K562 (cell line): ENCODE data around the gene ILK. TPM values are rescaled to one million over a fixed set of nuclear protein-coding genes. Genes with fewer than 3 reads are reported as not detected.

Experiments
- CREB3 ChIP-seq: fragments of 450-650 bp; conservative IDR thresholded peaks from 2 replicates; pipeline ENCODE4 v1.6.1; 2016; ENCODE audit warnings: missing genetic modification characterization, low read depth, mild to moderate bottlenecking, missing compliant biosample characterization, moderate library complexity
- FOXP1 ChIP-seq: sonication (generic); formaldehyde crosslinking; IDR thresholded peaks from 2 replicates; pipeline ENCODE4 v1.8.0; 2022; ENCODE audit warnings: mild to moderate bottlenecking, missing genetic modification reagents
- HDGF ChIP-seq: fragments of 450-650 bp; IDR thresholded peaks from 2 replicates; pipeline ENCODE4 v1.6.1; 2016
- HMG20B ChIP-seq: fragments of 250-450 bp; sonication (Bioruptor Pico); IDR thresholded peaks from 2 replicates; pipeline ENCODE4 v1.5.0; 2021; ENCODE audit warnings: mild to moderate bottlenecking
- MAX ChIP-seq: sonication (generic); formaldehyde crosslinking; IDR thresholded peaks from 2 replicates; pipeline ENCODE4 v1.9.0; 2022; ENCODE audit warnings: mild to moderate bottlenecking, missing genetic modification reagents
- MTA1 ChIP-seq: fragments of 450-650 bp; IDR thresholded peaks from 2 replicates; pipeline ENCODE4 v1.6.1; 2017; ENCODE audit warnings: borderline replicate concordance
- MYC ChIP-seq, 2 experiments: fragments of 250-450 bp in 1 of 2; sonication (Bioruptor Pico) in 1 of 2; IDR thresholded peaks; 2 replicates each; pipeline versions ENCODE4 v1.5.1 to v1.6.1; 2012 to 2021; ENCODE audit warnings: low read depth in 2 of 2, borderline replicate concordance in 1 of 2, improper control_type of control experiment in 1 of 2, low read length in 1 of 2, mild to moderate bottlenecking in 1 of 2, moderate library complexity in 1 of 2
- POLR2A ChIP-seq: fragments of 450-650 bp; conservative IDR thresholded peaks from 2 replicates; pipeline ENCODE4 v1.6.1; 2016
- POLR2H ChIP-seq: IDR thresholded peaks from 2 replicates; pipeline ENCODE4 v1.6.1; 2016; ENCODE audit warnings: missing genetic modification characterization, low read depth, mild to moderate bottlenecking, control low read depth, missing compliant biosample characterization, moderate library complexity
- RBM14 ChIP-seq: fragments of 200-400 bp; formaldehyde crosslinking; IDR thresholded peaks from 2 replicates; pipeline ENCODE4 v1.6.1; 2018; ENCODE audit warnings: low read depth, mild to moderate bottlenecking, low read length, moderate library complexity, borderline replicate concordance; ENCODE audit not compliant: insufficient read depth
- RBM25 ChIP-seq: fragments of 200-400 bp; formaldehyde crosslinking; IDR thresholded peaks from 2 replicates; pipeline ENCODE4 v1.6.1; 2018; ENCODE audit warnings: low read length, low read depth, moderate library complexity; ENCODE audit not compliant: severe bottlenecking
- SP1 ChIP-seq: sonication (generic); formaldehyde crosslinking; IDR thresholded peaks from 2 replicates; pipeline ENCODE4 v1.8.1; 2022; ENCODE audit warnings: mild to moderate bottlenecking, missing genetic modification reagents
- TAF7 ChIP-seq: fragments of 450-650 bp; IDR thresholded peaks from 2 replicates; pipeline ENCODE4 v1.6.1; 2016; ENCODE audit warnings: missing genetic modification characterization, missing compliant biosample characterization
- TEAD1 ChIP-seq, 2 experiments: fragments of 450-650 bp in 1 of 2; sonication (generic) in 1 of 2; formaldehyde crosslinking; IDR thresholded peaks; 2 replicates each; pipeline versions ENCODE4 v1.4.0 to v1.8.0; 2020 to 2022; ENCODE audit warnings: mild to moderate bottlenecking in 2 of 2, missing genetic modification reagents in 1 of 2
- ZNF3 ChIP-seq: fragments of 250-450 bp; sonication (Bioruptor Pico); IDR thresholded peaks from 2 replicates; pipeline ENCODE4 v1.5.0; 2021; ENCODE audit warnings: mild to moderate bottlenecking, moderate library complexity
- ZNF717 ChIP-seq: fragments of 250-450 bp; sonication (Bioruptor Pico); IDR thresholded peaks from 2 replicates; pipeline ENCODE4 v1.5.0; 2021
- ZNF77 ChIP-seq: fragments of 250-450 bp; sonication (Bioruptor Pico); IDR thresholded peaks from 2 replicates; pipeline ENCODE4 v1.5.0; 2020
- polyA plus RNA-seq, 8 experiments: library from polyadenylated mRNA; depleted of rRNA in 4 of 8; stranded (reverse) in 5 of 8; unstranded in 3 of 8; fragments of >200 nt; fragmentation: Nextera tagmentation in 2 of 8; fragmentation: Illumina TruSeq in 1 of 8; extraction: Ambion mirVana in 2 of 8; extraction: Trizol in 1 of 8; gene quantifications; 2 replicates each; pipeline versions ENCODE4 v1.2.1 to v1.2.3, GENCODE V29; 2011 to 2014; ENCODE audit warnings: inconsistent platforms in 1 of 8, missing spikeins in 1 of 8
- total RNA-seq, 7 experiments: library from RNA; depleted of rRNA in 6 of 7; stranded (reverse); fragments of >200 nt in 6 of 7; fragmentation: Illumina TruSeq in 2 of 7; extraction: Trizol in 2 of 7; gene quantifications; 2 replicates each; pipeline versions ENCODE4 v1.2.1 to v1.2.3, GENCODE V29; 2011 to 2021; ENCODE audit warnings: low replicate concordance in 1 of 7
- TF ChIP-seq, protein P1 (sequence below): fragments of 200-800 bp; sonication (Bioruptor generic); IDR thresholded peaks from 2 replicates; pipeline ENCODE4 v1.6.1; 2017; ENCODE audit warnings: missing genetic modification characterization, missing compliant biosample characterization
- TF ChIP-seq, protein P2 (sequence below): fragments of 450-650 bp; IDR thresholded peaks from 2 replicates; pipeline ENCODE4 v1.6.1; 2016; ENCODE audit warnings: borderline replicate concordance
- TF ChIP-seq, protein P3 (sequence below): fragments of 450-650 bp; formaldehyde crosslinking; IDR thresholded peaks from 2 replicates; pipeline ENCODE4 v1.4.0; 2020; ENCODE audit warnings: mild to moderate bottlenecking, mixed read lengths

Gene ILK
- total and polyA plus RNA-seq, 9 of the 15 experiments (the other 6 are each of a cell fraction or from before 2014, with no cell fraction given): 43.3 to 95.9 (median 58.9) TPM

DNA sequence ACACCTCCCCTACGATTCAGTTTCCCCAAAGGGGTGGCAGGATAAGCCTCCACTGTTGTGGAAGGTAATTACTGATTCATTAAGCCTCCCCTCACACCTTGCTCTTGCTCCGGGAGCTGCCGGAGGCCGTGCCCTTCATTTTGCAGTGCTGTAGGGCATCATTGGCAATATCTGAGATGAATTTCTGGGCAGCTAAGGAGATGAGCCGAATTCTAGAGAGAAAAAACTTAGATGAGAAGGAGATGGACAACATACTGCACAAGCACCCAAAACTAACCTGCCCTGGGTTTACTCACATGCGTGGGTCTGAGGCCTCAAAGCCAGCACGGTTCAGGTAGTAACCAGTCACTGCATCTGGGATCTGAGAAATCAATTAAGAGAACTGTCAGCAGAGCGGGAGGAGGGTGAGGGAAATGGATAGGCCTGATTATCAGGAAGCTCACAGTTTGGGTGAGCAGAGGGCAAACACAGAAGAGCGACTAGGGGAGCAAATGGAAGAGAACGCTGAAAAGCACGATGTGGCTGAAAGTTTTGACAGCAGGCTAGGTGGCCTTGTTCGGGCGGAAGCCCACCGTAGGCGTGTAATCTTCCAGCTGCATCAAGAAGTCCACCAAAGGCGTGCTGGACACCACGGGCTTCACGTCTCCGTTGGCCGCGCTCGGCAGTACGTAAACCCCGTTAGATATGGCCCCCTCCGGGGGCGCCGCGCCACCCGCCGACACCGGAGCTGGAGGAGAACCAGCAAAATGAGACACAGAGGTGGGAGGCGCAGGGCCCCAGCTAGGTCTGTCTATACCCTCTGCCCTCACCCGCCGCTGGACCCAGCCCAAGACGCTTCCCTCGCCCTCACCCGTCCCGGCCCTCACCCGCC is 7.8 kb downstream of the ILK start (continued):
- TF ChIP-seq, protein P1, sequence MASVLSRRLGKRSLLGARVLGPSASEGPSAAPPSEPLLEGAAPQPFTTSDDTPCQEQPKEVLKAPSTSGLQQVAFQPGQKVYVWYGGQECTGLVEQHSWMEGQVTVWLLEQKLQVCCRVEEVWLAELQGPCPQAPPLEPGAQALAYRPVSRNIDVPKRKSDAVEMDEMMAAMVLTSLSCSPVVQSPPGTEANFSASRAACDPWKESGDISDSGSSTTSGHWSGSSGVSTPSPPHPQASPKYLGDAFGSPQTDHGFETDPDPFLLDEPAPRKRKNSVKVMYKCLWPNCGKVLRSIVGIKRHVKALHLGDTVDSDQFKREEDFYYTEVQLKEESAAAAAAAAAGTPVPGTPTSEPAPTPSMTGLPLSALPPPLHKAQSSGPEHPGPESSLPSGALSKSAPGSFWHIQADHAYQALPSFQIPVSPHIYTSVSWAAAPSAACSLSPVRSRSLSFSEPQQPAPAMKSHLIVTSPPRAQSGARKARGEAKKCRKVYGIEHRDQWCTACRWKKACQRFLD (CRISPR knock-in tag): 0 out of 2 replicates have a peak, but pooled peaks have one; percentile 52
- TF ChIP-seq POLR2A (peak; percentile 65), POLR2H (no peak), HDGF (0 out of 2 replicates have a peak, but pooled peaks have one; percentile 47), ZNF3 (CRISPR knock-in tag) (0 out of 2 replicates have a peak, but pooled peaks have one; percentile 45), MTA1 (no peak), MYC (IDR thresholded peaks at IDR 0.05; ENCODE audit: low read depth, low read length) (no peak; the same call in 1 of the 2 replicates), MYC (CRISPR knock-in tag; IDR thresholded peaks at IDR 0.05; ENCODE audit: borderline replicate concordance, low read depth) (peak; percentile 89; the same call in 1 of the 2 replicates), ZNF717 (CRISPR knock-in tag) (0 out of 2 replicates have a peak, but pooled peaks have one; percentile 25), CREB3 (tag) (no peak), FOXP1 (CRISPR knock-in tag) (peak; percentile 25; the same call in 1 of the 2 replicates), MAX (0 out of 2 replicates have a peak, but pooled peaks have one; percentile 48), SP1 (CRISPR knock-in tag) (peak; percentile 60), RBM14 (no peak), TAF7 (tag) (no peak), ZNF77 (CRISPR knock-in tag) (0 out of 2 replicates have a peak, but pooled peaks have one; percentile 33), TEAD1 (CRISPR knock-in tag; IDR thresholded peaks at IDR 0.05) (peak in 1 of 2 experiments; percentile 48; a peak in 1 of 4 replicates), RBM25 (no peak), HMG20B (CRISPR knock-in tag) (0 out of 2 replicates have a peak, but pooled peaks have one; percentile 49)
- TF ChIP-seq, protein P2, sequence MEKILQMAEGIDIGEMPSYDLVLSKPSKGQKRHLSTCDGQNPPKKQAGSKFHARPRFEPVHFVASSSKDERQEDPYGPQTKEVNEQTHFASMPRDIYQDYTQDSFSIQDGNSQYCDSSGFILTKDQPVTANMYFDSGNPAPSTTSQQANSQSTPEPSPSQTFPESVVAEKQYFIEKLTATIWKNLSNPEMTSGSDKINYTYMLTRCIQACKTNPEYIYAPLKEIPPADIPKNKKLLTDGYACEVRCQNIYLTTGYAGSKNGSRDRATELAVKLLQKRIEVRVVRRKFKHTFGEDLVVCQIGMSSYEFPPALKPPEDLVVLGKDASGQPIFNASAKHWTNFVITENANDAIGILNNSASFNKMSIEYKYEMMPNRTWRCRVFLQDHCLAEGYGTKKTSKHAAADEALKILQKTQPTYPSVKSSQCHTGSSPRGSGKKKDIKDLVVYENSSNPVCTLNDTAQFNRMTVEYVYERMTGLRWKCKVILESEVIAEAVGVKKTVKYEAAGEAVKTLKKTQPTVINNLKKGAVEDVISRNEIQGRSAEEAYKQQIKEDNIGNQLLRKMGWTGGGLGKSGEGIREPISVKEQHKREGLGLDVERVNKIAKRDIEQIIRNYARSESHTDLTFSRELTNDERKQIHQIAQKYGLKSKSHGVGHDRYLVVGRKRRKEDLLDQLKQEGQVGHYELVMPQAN: 0 out of 2 replicates have a peak, but pooled peaks have one; percentile 44
- TF ChIP-seq, protein P3, sequence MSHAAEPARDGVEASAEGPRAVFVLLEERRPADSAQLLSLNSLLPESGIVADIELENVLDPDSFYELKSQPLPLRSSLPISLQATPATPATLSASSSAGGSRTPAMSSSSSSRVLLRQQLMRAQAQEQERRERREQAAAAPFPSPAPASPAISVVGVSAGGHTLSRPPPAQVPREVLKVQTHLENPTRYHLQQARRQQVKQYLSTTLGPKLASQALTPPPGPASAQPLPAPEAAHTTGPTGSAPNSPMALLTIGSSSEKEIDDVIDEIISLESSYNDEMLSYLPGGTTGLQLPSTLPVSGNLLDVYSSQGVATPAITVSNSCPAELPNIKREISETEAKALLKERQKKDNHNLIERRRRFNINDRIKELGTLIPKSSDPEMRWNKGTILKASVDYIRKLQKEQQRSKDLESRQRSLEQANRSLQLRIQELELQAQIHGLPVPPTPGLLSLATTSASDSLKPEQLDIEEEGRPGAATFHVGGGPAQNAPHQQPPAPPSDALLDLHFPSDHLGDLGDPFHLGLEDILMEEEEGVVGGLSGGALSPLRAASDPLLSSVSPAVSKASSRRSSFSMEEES: 0 out of 2 replicates have a peak, but pooled peaks have one; percentile 1
